Mesothelial cell of epicardium (in vitro differentiated cells): ENCODE measurements around the gene TSPEAR. TPM values are rescaled to one million over a fixed set of nuclear protein-coding genes. Genes with fewer than 3 reads are reported as not detected.

Source experiments
- DNase-seq, 2 experiments: peaks; one replicate each; pipeline ENCODE4 v3.0.0; 2021; ENCODE audit warnings: low spot score in 2 of 2; ENCODE audit not compliant: unreplicated experiment in 2 of 2
- H3K27ac Mint-ChIP-seq: 2 replicates; pipeline ENCODE4 v1.8.0; 2021; ENCODE audit warnings: mixed read lengths
- H3K27me3 Mint-ChIP-seq: 2 replicates; pipeline ENCODE4 v1.8.0; 2021; ENCODE audit warnings: low read depth, mixed read lengths
- H3K36me3 Mint-ChIP-seq: 2 replicates; pipeline ENCODE4 v1.8.0; 2021; ENCODE audit warnings: mixed read lengths
- H3K4me1 Mint-ChIP-seq: 2 replicates; pipeline ENCODE4 v1.8.0; 2021; ENCODE audit warnings: mixed read lengths
- H3K4me3 Mint-ChIP-seq: 2 replicates; pipeline ENCODE4 v1.8.0; 2021; ENCODE audit warnings: mild to moderate bottlenecking, moderate library complexity, mixed read lengths
- H3K9me3 Mint-ChIP-seq: 2 replicates; pipeline ENCODE4 v1.8.0; 2021; ENCODE audit warnings: mixed read lengths
- total RNA-seq: library from RNA; stranded (reverse); gene quantifications from 3 replicates; pipeline ENCODE4 v1.2.1, GENCODE V29; 2021
- TF ChIP-seq, protein P1 (sequence below): fragments of 200-600 bp; sonication (generic); IDR thresholded peaks from one replicate; pipeline ENCODE4 v1.5.0; 2021; ENCODE audit warnings: antibody characterized with exemption; ENCODE audit not compliant: unreplicated experiment

The TSPEAR gene
- total RNA-seq, 1 donor from 2014 or later = 0.11 TPM

DNA sequence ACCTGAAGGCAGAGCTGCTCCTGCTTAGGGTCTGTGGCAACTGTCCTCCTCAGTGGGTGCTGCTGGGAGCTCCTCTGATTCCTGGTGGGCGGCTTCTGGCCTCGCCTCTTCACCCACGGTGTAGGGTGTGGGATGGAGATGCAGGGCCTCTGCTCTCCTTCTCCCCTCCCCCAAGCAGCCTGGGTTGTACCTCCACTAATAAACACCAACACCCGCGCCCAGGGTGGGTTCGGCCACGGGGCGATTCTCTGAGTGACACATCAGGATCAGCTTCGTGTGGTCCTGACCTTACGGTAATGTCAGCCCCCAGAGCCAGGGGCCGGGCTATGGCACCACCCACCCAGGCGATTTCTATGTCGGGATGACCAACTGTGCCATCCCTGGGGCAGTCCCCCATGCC is 195.0 kb downstream of the TSPEAR start:
- TF ChIP-seq, protein P1, sequence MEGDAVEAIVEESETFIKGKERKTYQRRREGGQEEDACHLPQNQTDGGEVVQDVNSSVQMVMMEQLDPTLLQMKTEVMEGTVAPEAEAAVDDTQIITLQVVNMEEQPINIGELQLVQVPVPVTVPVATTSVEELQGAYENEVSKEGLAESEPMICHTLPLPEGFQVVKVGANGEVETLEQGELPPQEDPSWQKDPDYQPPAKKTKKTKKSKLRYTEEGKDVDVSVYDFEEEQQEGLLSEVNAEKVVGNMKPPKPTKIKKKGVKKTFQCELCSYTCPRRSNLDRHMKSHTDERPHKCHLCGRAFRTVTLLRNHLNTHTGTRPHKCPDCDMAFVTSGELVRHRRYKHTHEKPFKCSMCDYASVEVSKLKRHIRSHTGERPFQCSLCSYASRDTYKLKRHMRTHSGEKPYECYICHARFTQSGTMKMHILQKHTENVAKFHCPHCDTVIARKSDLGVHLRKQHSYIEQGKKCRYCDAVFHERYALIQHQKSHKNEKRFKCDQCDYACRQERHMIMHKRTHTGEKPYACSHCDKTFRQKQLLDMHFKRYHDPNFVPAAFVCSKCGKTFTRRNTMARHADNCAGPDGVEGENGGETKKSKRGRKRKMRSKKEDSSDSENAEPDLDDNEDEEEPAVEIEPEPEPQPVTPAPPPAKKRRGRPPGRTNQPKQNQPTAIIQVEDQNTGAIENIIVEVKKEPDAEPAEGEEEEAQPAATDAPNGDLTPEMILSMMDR = no peak
- DNase-seq = no peak
- no peak overlapping the region for H3K4me3 Mint-ChIP-seq
- peaks cover 2% of the 10 kb centered on the region for H3K4me1 Mint-ChIP-seq
- H3K9me3 Mint-ChIP-seq = no peaks in the 10 kb centered on the region
- peaks cover 4% of the 10 kb centered on the region for H3K36me3 Mint-ChIP-seq
- no peak overlapping the region for H3K27ac Mint-ChIP-seq
- no peaks in the 10 kb centered on the region for H3K27me3 Mint-ChIP-seq

DNA sequence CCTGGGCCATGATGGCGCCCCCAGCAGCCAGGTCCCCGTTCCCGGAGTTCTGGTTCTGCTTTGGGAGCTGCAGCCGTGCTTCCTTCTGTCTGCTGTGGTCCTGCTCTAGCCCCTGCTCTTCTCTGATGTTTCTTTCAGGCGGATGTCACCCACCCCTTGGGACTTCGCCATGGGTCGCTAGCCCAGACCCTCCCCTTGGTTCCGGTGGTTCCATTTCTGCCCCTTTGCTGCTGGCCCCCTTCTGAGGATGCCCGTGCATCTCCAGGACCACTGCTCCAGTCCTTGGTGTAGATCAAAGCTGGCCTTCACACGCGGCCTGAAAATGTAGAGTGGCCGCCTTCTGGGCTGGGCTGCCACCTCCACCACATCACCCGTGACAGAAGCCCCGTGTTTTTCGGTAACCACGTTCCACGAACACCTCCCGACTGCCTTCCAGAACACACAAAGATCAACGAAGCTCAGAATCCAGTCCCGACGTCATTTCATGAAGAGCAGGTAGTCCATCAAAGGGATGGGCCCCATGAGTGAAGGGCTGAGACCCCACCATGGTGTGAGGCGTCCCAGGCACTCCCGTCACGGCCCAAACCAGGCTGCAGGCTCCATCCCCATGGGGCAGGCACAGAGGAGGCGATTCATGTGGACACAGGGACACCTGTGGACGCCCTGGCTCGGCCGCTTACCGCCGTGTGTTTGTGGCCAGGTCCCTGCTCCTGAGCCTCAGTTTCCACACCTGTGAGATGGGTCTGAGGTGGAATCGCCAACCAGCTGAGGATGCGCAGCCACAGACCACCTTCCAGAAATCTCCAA is 195.8 kb downstream of the TSPEAR start:
- peaks cover 2% of the 10 kb centered on the region for H3K4me1 Mint-ChIP-seq

DNA sequence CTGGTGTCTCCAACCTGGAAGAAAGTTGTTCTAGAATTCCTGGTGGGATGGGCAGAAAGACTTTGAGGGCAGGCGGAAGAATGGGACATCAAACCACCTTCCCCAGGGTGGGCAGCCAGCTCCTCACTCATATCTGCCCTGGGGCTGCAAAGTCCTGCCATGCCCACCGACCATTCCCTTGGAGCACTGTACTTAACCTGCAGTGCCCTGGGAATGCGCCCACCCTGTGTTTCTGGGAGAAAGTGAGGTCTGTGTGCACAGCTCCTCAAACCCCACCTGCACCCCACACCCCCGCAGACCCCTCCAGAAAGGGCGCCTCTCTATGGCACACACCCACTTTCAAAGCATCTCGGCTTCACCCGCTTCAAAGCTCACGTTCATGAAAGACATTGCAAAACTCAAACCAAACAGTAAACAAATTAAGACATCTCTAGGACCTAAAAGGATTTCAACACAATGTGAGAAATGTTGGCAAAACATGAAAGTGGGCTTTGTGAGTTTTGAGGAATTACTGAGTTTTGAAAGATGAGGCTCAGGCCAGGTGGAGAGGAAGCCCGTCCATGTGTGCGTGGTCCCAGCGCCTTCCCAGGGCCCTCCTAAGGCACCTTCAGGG is 196.5 kb downstream of the TSPEAR start:
- H3K27ac Mint-ChIP-seq = no peak overlapping the region
- no peaks in the 10 kb centered on the region for H3K27me3 Mint-ChIP-seq
- H3K4me3 Mint-ChIP-seq = no peak overlapping the region
- H3K9me3 Mint-ChIP-seq = no peaks in the 10 kb centered on the region
- peaks cover 5% of the 10 kb centered on the region for H3K36me3 Mint-ChIP-seq
- H3K4me1 Mint-ChIP-seq = no peaks in the 10 kb centered on the region
- TF ChIP-seq, protein P1 = no peak
- no peak for DNase-seq

More for the DNA sequence above, 195.8 kb downstream of the TSPEAR start:
- no peaks in the 10 kb centered on the region for H3K27me3 Mint-ChIP-seq
- H3K9me3 Mint-ChIP-seq = no peaks in the 10 kb centered on the region
- H3K36me3 Mint-ChIP-seq = peaks cover 4% of the 10 kb centered on the region
- no peak overlapping the region for H3K4me3 Mint-ChIP-seq
- H3K27ac Mint-ChIP-seq = no peak overlapping the region
- TF ChIP-seq, protein P1 = no peak
- DNase-seq = no peak

- Mint-ChIP-seq H3K27me3 (no peaks in the 10 kb centered on the region), H3K36me3 (peaks cover 7% of the 10 kb centered on the region), H3K9me3 (no peaks in the 10 kb centered on the region), H3K4me3 (no peak overlapping the region), H3K27ac (no peak overlapping the region), H3K4me1 (no peaks in the 10 kb centered on the region)
- DNase-seq = no peak
- TF ChIP-seq, protein P1 = no peak
Observed at GRCh38 chr21:44514218-44514520, 197.2 kb downstream of the TSPEAR start.

DNA sequence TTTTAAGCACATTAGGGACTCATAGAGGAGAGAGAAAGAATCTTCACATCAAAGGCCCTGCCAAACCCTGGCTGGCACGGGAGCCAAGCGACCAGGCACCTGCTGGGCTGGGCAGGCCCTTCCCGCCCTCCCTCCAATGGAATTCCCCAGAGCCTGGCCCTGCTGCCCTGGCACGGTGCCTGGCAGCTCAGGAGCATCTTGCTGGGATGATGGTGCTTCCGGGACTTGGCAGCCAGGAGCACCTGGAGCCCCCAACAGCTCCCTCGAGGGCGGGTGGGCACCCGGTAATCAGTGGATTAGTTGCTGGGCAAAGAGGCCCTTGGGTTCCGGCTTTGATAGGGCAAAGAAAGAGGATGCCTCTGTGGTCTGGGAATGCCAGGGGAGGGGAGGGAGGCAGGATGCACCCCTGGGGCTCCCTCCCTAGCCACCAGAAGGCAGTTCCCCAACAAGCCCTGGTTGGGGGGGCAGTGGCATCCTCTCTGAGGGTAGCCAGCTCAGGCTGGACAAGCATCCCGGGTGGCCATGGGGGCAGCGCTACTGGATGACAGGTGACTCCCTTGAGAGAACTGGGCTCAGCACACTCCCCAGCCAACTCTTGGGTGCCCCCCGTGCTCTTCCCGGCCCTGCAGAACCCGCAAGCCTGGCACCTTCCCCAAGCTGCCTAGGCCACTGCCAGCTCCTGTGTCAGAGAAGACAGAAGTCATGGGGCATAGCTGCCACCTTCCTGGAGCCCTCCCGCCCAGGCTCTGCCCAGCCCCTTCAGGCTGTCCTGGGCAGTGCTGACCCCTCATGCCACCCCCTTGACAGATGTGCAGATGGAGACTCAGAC is 197.8 kb downstream of the TSPEAR start:
- H3K27me3 Mint-ChIP-seq = no peaks in the 10 kb centered on the region
- H3K36me3 Mint-ChIP-seq = peaks cover 7% of the 10 kb centered on the region
- no peaks in the 10 kb centered on the region for H3K9me3 Mint-ChIP-seq
- DNase-seq = no peak
- TF ChIP-seq, protein P1 = no peak
- H3K4me3 Mint-ChIP-seq = no peak overlapping the region
- no peak overlapping the region for H3K27ac Mint-ChIP-seq
- H3K4me1 Mint-ChIP-seq = no peaks in the 10 kb centered on the region
